H1 (cell line): ENCODE data around the gene AIFM3. TPM values are rescaled to one million over a fixed set of nuclear protein-coding genes. Genes with fewer than 3 reads are reported as not detected.
A peak's percentile ranks its signal among the peaks of the same experiment; 100 is the strongest.

ENCODE experiments used
- CTCF ChIA-PET: fragments of 300-600 bp; sonication (Branson Sonifier 250); formaldehyde crosslinking; loops from one replicate; lab custom pipeline; 2021; ENCODE audit not compliant: partially characterized antibody; lab: Charles Lee
- POLR2A ChIA-PET: fragments of 300-600 bp; sonication (Branson Sonifier 250); formaldehyde crosslinking; loops from one replicate; lab custom pipeline; 2021; ENCODE audit warnings: inconsistent platforms; ENCODE audit not compliant: partially characterized antibody; lab: Charles Lee
- DNase-seq, 2 experiments: peaks; one replicate each; pipeline versions ENCODE4 v3.0.0 to v3.0.0-alpha.2; 2010 to 2022; ENCODE audit warnings: low spot score in 2 of 2, low read depth in 1 of 2, mixed read lengths in 1 of 2
- FAIRE-seq: peaks from 2 replicates; lab custom pipeline; 2011; peaks lifted over from hg19 to GRCh38; lab: Jason Lieb, UNC
- H2AFZ ChIP-seq: 2 replicates; pipeline ENCODE4 v1.8.1; 2012; ENCODE audit warnings: low read length, inconsistent platforms
- H2AK5ac ChIP-seq: 2 replicates; pipeline ENCODE4 v1.6.1; 2013; ENCODE audit warnings: low read depth, low read length
- H2BK120ac ChIP-seq: replicated peaks from 2 replicates; pipeline ENCODE3; 2013; ENCODE audit warnings: low read depth, low read length, inconsistent platforms
- H2BK12ac ChIP-seq: 2 replicates; pipeline ENCODE4 v1.6.1; 2013; ENCODE audit warnings: low read depth, low read length
- H2BK15ac ChIP-seq: 2 replicates; pipeline ENCODE4 v1.6.1; 2013; ENCODE audit warnings: low read length
- H2BK20ac ChIP-seq: 2 replicates; pipeline ENCODE4 v1.6.1; 2013; ENCODE audit warnings: low read length
- H2BK5ac ChIP-seq: 2 replicates; pipeline ENCODE4 v1.6.1; 2013; ENCODE audit warnings: low read depth, low read length
- H3K14ac ChIP-seq: 2 replicates; pipeline ENCODE4 v1.6.1; 2013; ENCODE audit warnings: inconsistent platforms; ENCODE audit not compliant: insufficient read length
- H3K18ac ChIP-seq: 2 replicates; pipeline ENCODE4 v1.6.1; 2013; ENCODE audit warnings: low read length; ENCODE audit errors: extremely low read depth
- H3K23ac ChIP-seq: 2 replicates; pipeline ENCODE4 v1.6.1; 2013; ENCODE audit warnings: inconsistent platforms; ENCODE audit not compliant: insufficient read length
- H3K23me2 ChIP-seq: 2 replicates; pipeline ENCODE4 v1.6.1; 2013; ENCODE audit warnings: low read depth, low read length
- H3K27ac ChIP-seq: 2 replicates; pipeline ENCODE4 v1.6.1; 2011; ENCODE audit warnings: low read depth, low read length, inconsistent platforms
- H3K27me3 ChIP-seq, 4 experiments: replicated peaks in 1 of 4; 1 replicate in 1 of 4; 2 replicates in 3 of 4; pipeline versions ENCODE4 v1.6.1 to v1.8.1; 2011 to 2013; ENCODE audit warnings: low read length in 3 of 4, mild to moderate bottlenecking in 3 of 4, inconsistent platforms in 2 of 4, mixed read lengths in 2 of 4, moderate library complexity in 1 of 4; ENCODE audit not compliant: control insufficient read depth in 3 of 4, insufficient read depth in 3 of 4; ENCODE audit errors: extremely low read depth in 1 of 4
- H3K36me3 ChIP-seq, 4 experiments: 2 replicates each; pipeline versions ENCODE4 v1.6.1 to v1.8.1; 2011 to 2013; ENCODE audit warnings: mild to moderate bottlenecking in 4 of 4, low read length in 3 of 4, moderate library complexity in 2 of 4, control low read depth in 1 of 4, inconsistent platforms in 1 of 4; ENCODE audit not compliant: insufficient read depth in 4 of 4, control insufficient read depth in 2 of 4
- H3K4ac ChIP-seq: replicated peaks from 2 replicates; pipeline ENCODE3; 2013; ENCODE audit warnings: low read length, low read depth, mixed read lengths, inconsistent platforms; ENCODE audit not compliant: insufficient read length
- H3K4me1 ChIP-seq, 4 experiments: replicated peaks in 1 of 4; 1 replicate in 1 of 4; 2 replicates in 3 of 4; pipeline versions ENCODE4 v1.6.1 to v1.8.1; 2011 to 2013; ENCODE audit warnings: low read length in 3 of 4, inconsistent platforms in 2 of 4, mixed read lengths in 1 of 4; ENCODE audit not compliant: insufficient read depth in 4 of 4, control insufficient read depth in 3 of 4
- H3K4me2 ChIP-seq, 2 experiments: 2 replicates each; pipeline versions ENCODE4 v1.6.1 to v1.8.1; 2011 to 2013; ENCODE audit warnings: low read depth in 2 of 2, low read length in 2 of 2, control low read depth in 1 of 2, inconsistent platforms in 1 of 2, mild to moderate bottlenecking in 1 of 2; ENCODE audit not compliant: insufficient read depth in 1 of 2
- H3K4me3 ChIP-seq, 4 experiments: fragments of 200-600, 300-600 bp in 1 of 4; sonication (generic), shearing (Covaris generic), sonication (Bioruptor Twin) in 1 of 4; 2 replicates each; pipeline versions ENCODE4 v1.5.1 to v1.8.1; 2011 to 2016; ENCODE audit warnings: low read length in 4 of 4, low read depth in 3 of 4, control low read depth in 2 of 4, inconsistent platforms in 2 of 4, mild to moderate bottlenecking in 2 of 4, mixed read lengths in 1 of 4, moderate library complexity in 1 of 4; ENCODE audit not compliant: insufficient read depth in 2 of 4; ENCODE audit errors: extremely low read depth in 1 of 4
- H3K56ac ChIP-seq: replicated peaks from 2 replicates; pipeline ENCODE3; 2013; ENCODE audit warnings: low read depth, mild to moderate bottlenecking, mixed read lengths, low read length, inconsistent platforms; ENCODE audit not compliant: insufficient read length
- H3K79me1 ChIP-seq: 2 replicates; pipeline ENCODE4 v1.6.1; 2013; ENCODE audit warnings: low read depth, low read length, control low read depth
- H3K79me2 ChIP-seq, 2 experiments: 2 replicates each; pipeline versions ENCODE4 v1.6.1 to v1.8.1; 2012 to 2013; ENCODE audit warnings: low read length in 2 of 2, mild to moderate bottlenecking in 2 of 2, inconsistent platforms in 1 of 2; ENCODE audit not compliant: insufficient read depth in 2 of 2, control insufficient read depth in 1 of 2
- H3K9ac ChIP-seq, 4 experiments: replicated peaks in 1 of 4; 1 replicate in 1 of 4; 2 replicates in 3 of 4; pipeline versions ENCODE4 v1.6.1 to v1.8.1; 2011 to 2013; ENCODE audit warnings: low read depth in 3 of 4, low read length in 3 of 4, control low read depth in 2 of 4, mild to moderate bottlenecking in 2 of 4, moderate library complexity in 2 of 4, inconsistent platforms in 1 of 4; ENCODE audit errors: extremely low read depth in 1 of 4
- H3K9me3 ChIP-seq, 2 experiments: 2 replicates each; pipeline versions ENCODE4 v1.6.1 to v1.8.1; 2012 to 2013; ENCODE audit warnings: mild to moderate bottlenecking in 2 of 2, moderate library complexity in 2 of 2, control low read depth in 1 of 2, inconsistent platforms in 1 of 2, low read depth in 1 of 2, low read length in 1 of 2, mixed read lengths in 1 of 2; ENCODE audit not compliant: insufficient read depth in 2 of 2
- H4K20me1 ChIP-seq, 2 experiments: replicated peaks in 1 of 2; 2 replicates each; pipeline versions ENCODE3 to v1.8.1; 2011 to 2013; ENCODE audit warnings: inconsistent platforms in 2 of 2, low read length in 2 of 2, mild to moderate bottlenecking in 1 of 2; ENCODE audit not compliant: insufficient read depth in 2 of 2, control insufficient read depth in 1 of 2
- H4K5ac ChIP-seq: 2 replicates; pipeline ENCODE4 v1.6.1; 2013; ENCODE audit warnings: low read length, low read depth, mixed read lengths, inconsistent platforms; ENCODE audit not compliant: insufficient read length
- H4K8ac ChIP-seq: 2 replicates; pipeline ENCODE4 v1.8.0; 2013; ENCODE audit warnings: mild to moderate bottlenecking, moderate library complexity, low read length, inconsistent platforms; ENCODE audit not compliant: insufficient read depth; ENCODE audit errors: extremely low read depth
- H4K91ac ChIP-seq: replicated peaks from 2 replicates; pipeline ENCODE3; 2013; ENCODE audit warnings: low read length, mixed read lengths, inconsistent platforms; ENCODE audit not compliant: insufficient read length
- BRCA1 ChIP-seq: IDR thresholded peaks from 2 replicates; pipeline ENCODE4 v1.6.1; 2012; ENCODE audit warnings: low read depth, low read length, improper control_type of control experiment
- CHD1 ChIP-seq: IDR thresholded peaks from 2 replicates; pipeline ENCODE4 v1.6.1; 2012; ENCODE audit warnings: low read depth, low read length, improper control_type of control experiment
- CTCF ChIP-seq, 3 experiments: IDR thresholded peaks; 1 replicate in 2 of 3; 2 replicates in 1 of 3; pipeline versions ENCODE4 v1.5.1 to v1.6.1; 2011; ENCODE audit warnings: low read length in 3 of 3, mild to moderate bottlenecking in 3 of 3, inconsistent platforms in 2 of 3, low read depth in 1 of 3, moderate library complexity in 1 of 3; ENCODE audit not compliant: insufficient read depth in 1 of 3; ENCODE audit errors: control extremely low read depth in 1 of 3
- KDM4A ChIP-seq: IDR thresholded peaks from one replicate; pipeline ENCODE4 v1.7.1; 2012; ENCODE audit warnings: low read depth, mild to moderate bottlenecking, moderate library complexity, low read length, inconsistent platforms; ENCODE audit not compliant: severe bottlenecking
- RXRA ChIP-seq: IDR thresholded peaks from 2 replicates; pipeline ENCODE4 v1.6.1; 2011; ENCODE audit warnings: low read depth, mild to moderate bottlenecking, low read length, moderate library complexity; ENCODE audit not compliant: insufficient read depth
- SP1 ChIP-seq: IDR thresholded peaks from 2 replicates; pipeline ENCODE4 v1.6.1; 2011; ENCODE audit warnings: low read depth, low read length
- SUZ12 ChIP-seq: fragments of 200-600 bp; sonication (generic); IDR thresholded peaks from 2 replicates; pipeline ENCODE4 v1.6.1; 2012; ENCODE audit warnings: mild to moderate bottlenecking, inconsistent platforms, low read length, moderate library complexity, mixed read lengths
- TAF1 ChIP-seq: IDR thresholded peaks from 2 replicates; pipeline ENCODE4 v1.6.1; 2011; ENCODE audit warnings: mild to moderate bottlenecking, low read depth, low read length
- TBP ChIP-seq: IDR thresholded peaks from 2 replicates; pipeline ENCODE4 v1.6.1; 2011; ENCODE audit warnings: low read depth, low read length, improper control_type of control experiment
- WGBS, 2 experiments: shearing (Covaris generic) in 1 of 2; methylation state at CpG; one replicate each; pipeline versions ENCODE4 v1.1.6 to v1.1.7; 2013 to 2015; ENCODE audit warnings: low lambda C conversion rate in 2 of 2, mixed read lengths in 2 of 2, inconsistent platforms in 1 of 2, low coverage in 1 of 2, missing lambda C conversion rate in 1 of 2; ENCODE audit not compliant: insufficient replicate concordance in 2 of 2, insufficient coverage in 1 of 2, insufficient read length in 1 of 2; ENCODE audit errors: extremely low coverage in 1 of 2, missing lambda C conversion rate in 1 of 2; 5-methylcytosine and 5-hydroxymethylcytosine counted together
- polyA plus RNA-seq, 7 experiments: library from polyadenylated mRNA; depleted of rRNA in 3 of 7; stranded (reverse) in 5 of 7; unstranded in 2 of 7; fragments of >200 nt in 5 of 7; fragments of 200-250 nt in 2 of 7; gene quantifications; 1 replicate in 5 of 7; 2 replicates in 1 of 7; 4 replicates in 1 of 7; pipeline versions ENCODE4 v1.2.1 to v1.2.3, GENCODE V29; 2011 to 2013; ENCODE audit warnings: missing spikeins in 2 of 7, mixed read lengths in 2 of 7
- total RNA-seq: library from RNA; stranded (reverse); fragmentation: NEBNext Ultra II Directional; extraction: Animal tissue kit (Norgen Biotek cat#: 25700); gene quantifications from 2 replicates; pipeline ENCODE4 v1.2.1, GENCODE V29; 2021

Gene AIFM3
- total and polyA plus RNA-seq, 2 of the 8 experiments (the other 6 are each of a cell fraction or from before 2014, with no cell fraction given) = 0.86 to 1.4 TPM

GRCh38 chr22:20978419-20978818, 11.4 kb downstream of the AIFM3 start:
- Histone ChIP-seq H2BK12ac (no peak overlapping the region), H3K36me3 (no peaks in the 10 kb centered on the region), H2BK15ac (no peak overlapping the region), H3K79me2 (no peaks in the 10 kb centered on the region), H4K20me1 (peaks cover 1 to 2% of the 10 kb centered on the region in 2 experiments), H3K9ac (no peak overlapping the region), H3K4ac (peak overlapping the region; percentile 27), H2BK20ac (no peak overlapping the region), H3K4me1 (peaks cover 5 to 25% (median 8%) of the 10 kb centered on the region in 4 experiments; a peak in 6 of 7 replicates), H3K27me3 (peaks cover 0 to 14% (median 8%) of the 10 kb centered on the region in 4 experiments; a peak in 5 of 7 replicates), H2BK5ac (no peak overlapping the region), H2BK120ac (no peak overlapping the region), H3K27ac (no peak overlapping the region), H3K9me3 (peaks cover 11 to 17% of the 10 kb centered on the region in 2 experiments), H2AFZ (no peak overlapping the region), H4K8ac (no peak overlapping the region), H3K23ac (no peak overlapping the region), H3K18ac (no peak overlapping the region), H4K91ac (no peak overlapping the region), H3K4me3 (no peak overlapping the region; a peak in 1 of 8 replicates), H3K23me2 (peaks cover 8% of the 10 kb centered on the region), H2AK5ac (no peak overlapping the region), H3K56ac (no peak overlapping the region), H3K14ac (no peak overlapping the region), H3K4me2 (no peak overlapping the region; a peak in 1 of 4 replicates), H4K5ac (no peak overlapping the region), H3K79me1 (no peaks in the 10 kb centered on the region)
- POLR2A ChIA-PET = interaction anchor here (1.2 to 2.1 kb wide), 3 partner anchors 10 to 24 kb away, joined by 4 to 15 read pairs (median 4); partner anchors contain the start of genes AIFM3 and THAP7
- FAIRE-seq (no peak), DNase-seq (no peak)
- WGBS, 2 experiments = 76% methylated on average over 2 of the region's 2 CpGs; no CpG with 5 or more reads in 1 of the 2 experiments
- TF ChIP-seq RXRA (no peak), TAF1 (no peak), CHD1 (no peak), CTCF (IDR thresholded peaks at IDR 0.05; ENCODE audit: control extremely low read depth in 1 of 3, insufficient read depth in 1 of 3, low read depth in 1 of 3, low read length in 3 of 3) (no peak), SUZ12 (no peak), SP1 (no peak), BRCA1 (no peak), TBP (no peak), KDM4A (no peak)
- CTCF ChIA-PET = interaction anchor here (0.8 to 2.5 kb wide), 3 partner anchors 10 to 20 kb away, joined by 4 to 10 read pairs (median 4); no protein-coding TSS in a partner anchor
